GM13976 (cell line): Measurements from ENCODE around the gene TMEM51.

Source experiments
- DNase-seq: peaks from one replicate; pipeline ENCODE4 v3.0.0; 2012; ENCODE audit warnings: low spot score
- in situ Hi-C: fragments of 300-500 bp; cut with MboI; formaldehyde crosslinking; loops from one replicate; pipeline ENCODE4 v1.12.0; 2022; ENCODE audit warnings: low sequenced_read_pairs, mixed read lengths, inconsistent platforms; ENCODE audit not compliant: unreplicated experiment
- TF ChIP-seq, protein P1 (sequence below): IDR thresholded peaks from 2 replicates; pipeline ENCODE4 v1.5.1; 2012; ENCODE audit warnings: borderline replicate concordance, mild to moderate bottlenecking; ENCODE audit not compliant: insufficient read depth; ENCODE audit errors: extremely low read depth, missing control alignments, control extremely low read depth

The TMEM51 gene

DNA sequence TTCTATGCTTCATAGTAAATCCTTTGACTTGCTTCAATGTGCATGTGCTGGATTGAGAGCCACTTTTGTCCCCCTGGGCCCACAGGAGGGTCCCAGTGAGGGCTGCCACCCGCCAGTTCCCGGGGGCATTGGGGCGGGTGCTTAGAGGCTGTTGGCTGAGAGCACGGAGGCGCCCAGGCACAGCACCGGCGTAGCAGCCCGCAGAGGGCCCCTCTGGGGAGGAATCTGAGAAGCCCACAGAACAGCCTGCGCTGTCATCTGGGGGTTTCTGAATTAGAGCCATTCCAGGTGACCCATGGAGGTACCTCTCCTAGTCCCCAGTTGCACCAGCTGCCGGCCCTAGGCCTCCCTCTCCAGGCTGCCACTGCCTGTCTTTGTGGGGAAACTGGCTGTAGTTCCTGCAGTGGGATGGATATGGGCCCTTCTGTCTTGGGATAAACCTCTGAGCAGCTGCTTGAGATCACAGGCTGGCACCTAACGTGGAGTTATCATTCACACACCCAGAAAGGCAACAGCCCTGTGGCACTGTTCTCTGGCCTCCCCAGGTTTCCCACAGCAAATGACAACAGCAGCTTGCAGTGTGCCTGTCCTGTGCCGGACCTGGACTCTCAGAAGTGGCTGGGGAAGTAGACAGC lies 39.5 kb downstream of the TMEM51 start:
- TF ChIP-seq, protein P1, sequence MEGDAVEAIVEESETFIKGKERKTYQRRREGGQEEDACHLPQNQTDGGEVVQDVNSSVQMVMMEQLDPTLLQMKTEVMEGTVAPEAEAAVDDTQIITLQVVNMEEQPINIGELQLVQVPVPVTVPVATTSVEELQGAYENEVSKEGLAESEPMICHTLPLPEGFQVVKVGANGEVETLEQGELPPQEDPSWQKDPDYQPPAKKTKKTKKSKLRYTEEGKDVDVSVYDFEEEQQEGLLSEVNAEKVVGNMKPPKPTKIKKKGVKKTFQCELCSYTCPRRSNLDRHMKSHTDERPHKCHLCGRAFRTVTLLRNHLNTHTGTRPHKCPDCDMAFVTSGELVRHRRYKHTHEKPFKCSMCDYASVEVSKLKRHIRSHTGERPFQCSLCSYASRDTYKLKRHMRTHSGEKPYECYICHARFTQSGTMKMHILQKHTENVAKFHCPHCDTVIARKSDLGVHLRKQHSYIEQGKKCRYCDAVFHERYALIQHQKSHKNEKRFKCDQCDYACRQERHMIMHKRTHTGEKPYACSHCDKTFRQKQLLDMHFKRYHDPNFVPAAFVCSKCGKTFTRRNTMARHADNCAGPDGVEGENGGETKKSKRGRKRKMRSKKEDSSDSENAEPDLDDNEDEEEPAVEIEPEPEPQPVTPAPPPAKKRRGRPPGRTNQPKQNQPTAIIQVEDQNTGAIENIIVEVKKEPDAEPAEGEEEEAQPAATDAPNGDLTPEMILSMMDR: no peak
- in situ Hi-C loops: no loop called here
- DNase-seq: no peak

GRCh38 chr1:15195420-15196052 lies 42.0 kb downstream of the TMEM51 start:
- in situ Hi-C loops: no loop called here
- DNase-seq: no peak
- TF ChIP-seq, protein P1: no peak

- TF ChIP-seq, protein P1: no peak
- no peak for DNase-seq
- in situ Hi-C loops: no loop called here
Observed at GRCh38 chr1:15196069-15196468, 42.5 kb downstream of the TMEM51 start.

GRCh38 chr1:15196807-15197530 lies 43.4 kb downstream of the TMEM51 start:
- TF ChIP-seq, protein P1: no peak
- no peak for DNase-seq
- in situ Hi-C loops: no loop called here

DNA sequence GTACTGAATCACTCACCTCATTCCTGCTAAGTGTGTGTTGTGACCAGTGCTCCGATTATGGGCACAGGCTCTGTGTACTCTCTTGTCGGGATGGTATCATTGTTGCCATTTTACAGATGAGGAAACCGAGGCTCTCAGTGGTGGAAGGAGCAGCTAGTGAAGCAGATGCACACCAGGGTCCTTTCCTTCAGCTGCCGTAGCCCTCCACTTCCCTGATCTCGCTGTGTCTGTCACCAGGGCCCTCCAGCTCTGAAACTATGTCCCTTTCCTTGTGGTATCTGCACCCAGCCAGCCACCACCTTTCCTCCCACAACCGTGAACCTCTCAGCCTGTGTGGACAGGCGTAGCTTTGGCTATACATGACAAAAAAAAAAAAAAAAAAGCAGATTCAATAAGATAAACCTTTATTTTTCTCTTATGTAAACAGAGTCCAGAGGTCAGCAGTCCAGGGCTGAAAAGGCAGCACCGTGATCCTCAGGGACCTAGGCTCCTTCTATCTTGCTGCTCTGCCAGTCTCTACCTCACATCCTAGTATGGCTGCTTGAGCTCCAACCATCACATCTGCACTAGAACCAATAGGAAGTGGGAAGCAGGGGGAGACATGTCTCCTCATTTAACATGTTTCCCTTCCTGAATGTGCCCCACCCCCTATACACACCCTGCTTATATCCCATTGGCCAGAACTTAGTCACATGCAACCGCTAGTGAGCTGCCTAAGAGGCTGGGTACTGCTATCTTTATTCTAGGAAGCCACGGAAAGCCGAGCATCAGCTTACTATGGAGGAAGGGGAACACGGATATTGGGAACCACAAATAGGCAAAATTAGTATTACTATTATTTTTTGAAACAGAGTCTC lies 44.3 kb downstream of the TMEM51 start:
- TF ChIP-seq, protein P1: no peak
- no peak for DNase-seq
- in situ Hi-C loops: no loop called here

- in situ Hi-C loops: no loop called here
- TF ChIP-seq, protein P1: no peak
- no peak for DNase-seq
Observed at GRCh38 chr1:15198684-15199083, 45.1 kb downstream of the TMEM51 start.
